Endothelial cell (in vitro differentiated cells): ENCODE results near the gene RBM33. TPM values are rescaled to one million over a fixed set of nuclear protein-coding genes. Genes with fewer than 3 reads are reported as not detected.
A peak's percentile ranks its signal among the peaks of the same experiment; 100 is the strongest.

Experiments used
- DNase-seq: peaks from one replicate; pipeline ENCODE4 v3.0.0; 2021; ENCODE audit warnings: low spot score
- H3K27ac Mint-ChIP-seq: one replicate; pipeline ENCODE4 v1.8.0; 2021; ENCODE audit warnings: mixed read lengths, inconsistent platforms; ENCODE audit not compliant: unreplicated experiment
- H3K27me3 Mint-ChIP-seq: one replicate; pipeline ENCODE4 v1.8.0; 2021; ENCODE audit warnings: mild to moderate bottlenecking, moderate library complexity, mixed read lengths, inconsistent platforms; ENCODE audit not compliant: unreplicated experiment
- H3K36me3 Mint-ChIP-seq: one replicate; pipeline ENCODE4 v1.8.0; 2021; ENCODE audit warnings: mild to moderate bottlenecking, low read depth, mixed read lengths, inconsistent platforms; ENCODE audit not compliant: unreplicated experiment
- H3K4me1 Mint-ChIP-seq: one replicate; pipeline ENCODE4 v1.8.0; 2021; ENCODE audit warnings: mild to moderate bottlenecking, mixed read lengths, inconsistent platforms; ENCODE audit not compliant: unreplicated experiment
- H3K4me3 Mint-ChIP-seq: one replicate; pipeline ENCODE4 v1.8.0; 2021; ENCODE audit warnings: mild to moderate bottlenecking, mixed read lengths, inconsistent platforms; ENCODE audit not compliant: unreplicated experiment
- H3K9me3 Mint-ChIP-seq: one replicate; pipeline ENCODE4 v1.8.0; 2021; ENCODE audit warnings: mixed read lengths, inconsistent platforms; ENCODE audit not compliant: unreplicated experiment
- total RNA-seq: library from RNA; stranded (reverse); fragmentation: NEBNext Ultra II Directional; extraction: Animal tissue kit (Norgen Biotek cat#: 25700); gene quantifications from one replicate; pipeline ENCODE4 v1.2.1, GENCODE V29; 2021; ENCODE audit not compliant: unreplicated experiment
- TF ChIP-seq, protein P1 (sequence below): fragments of 200-600 bp; sonication (generic); IDR thresholded peaks from one replicate; pipeline ENCODE4 v1.5.0; 2021; ENCODE audit warnings: antibody characterized with exemption; ENCODE audit not compliant: unreplicated experiment

The RBM33 gene
- total RNA-seq, 1 donor from 2014 or later = 65.3 TPM

DNA sequence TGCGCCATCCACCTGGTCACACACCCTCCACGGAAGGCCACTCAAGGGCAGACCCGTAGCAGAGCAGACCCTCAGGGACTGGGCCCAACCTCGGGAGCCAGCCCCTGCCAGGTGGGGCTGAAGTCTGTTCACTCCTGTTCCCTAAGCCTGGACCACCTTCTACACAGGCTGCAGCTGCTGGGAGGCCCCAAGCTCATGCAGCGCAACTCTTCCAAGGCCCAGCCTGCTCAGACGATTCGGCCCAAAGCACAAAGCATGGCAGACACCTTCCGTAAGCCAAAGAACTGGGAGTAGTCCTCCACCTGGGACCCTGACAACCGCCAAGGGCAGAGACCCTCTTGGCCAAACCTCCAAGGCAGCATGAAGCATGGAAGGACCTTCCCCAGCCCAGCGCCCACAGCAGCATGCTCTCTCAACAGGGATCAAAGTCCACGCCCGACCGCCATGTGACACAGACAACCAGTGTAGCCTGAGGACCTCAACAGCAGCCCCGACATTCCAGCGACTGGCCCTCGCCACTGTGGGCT lies 156.3 kb downstream of the RBM33 start:
- Mint-ChIP-seq H3K9me3 (no peaks in the 10 kb centered on the region), H3K27me3 (peaks cover 20% of the 10 kb centered on the region), H3K4me1 (peaks cover 13% of the 10 kb centered on the region), H3K36me3 (no peaks in the 10 kb centered on the region), H3K27ac (no peak overlapping the region), H3K4me3 (no peak overlapping the region)
- DNase-seq = no peak
- TF ChIP-seq, protein P1, sequence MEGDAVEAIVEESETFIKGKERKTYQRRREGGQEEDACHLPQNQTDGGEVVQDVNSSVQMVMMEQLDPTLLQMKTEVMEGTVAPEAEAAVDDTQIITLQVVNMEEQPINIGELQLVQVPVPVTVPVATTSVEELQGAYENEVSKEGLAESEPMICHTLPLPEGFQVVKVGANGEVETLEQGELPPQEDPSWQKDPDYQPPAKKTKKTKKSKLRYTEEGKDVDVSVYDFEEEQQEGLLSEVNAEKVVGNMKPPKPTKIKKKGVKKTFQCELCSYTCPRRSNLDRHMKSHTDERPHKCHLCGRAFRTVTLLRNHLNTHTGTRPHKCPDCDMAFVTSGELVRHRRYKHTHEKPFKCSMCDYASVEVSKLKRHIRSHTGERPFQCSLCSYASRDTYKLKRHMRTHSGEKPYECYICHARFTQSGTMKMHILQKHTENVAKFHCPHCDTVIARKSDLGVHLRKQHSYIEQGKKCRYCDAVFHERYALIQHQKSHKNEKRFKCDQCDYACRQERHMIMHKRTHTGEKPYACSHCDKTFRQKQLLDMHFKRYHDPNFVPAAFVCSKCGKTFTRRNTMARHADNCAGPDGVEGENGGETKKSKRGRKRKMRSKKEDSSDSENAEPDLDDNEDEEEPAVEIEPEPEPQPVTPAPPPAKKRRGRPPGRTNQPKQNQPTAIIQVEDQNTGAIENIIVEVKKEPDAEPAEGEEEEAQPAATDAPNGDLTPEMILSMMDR = no peak

DNA sequence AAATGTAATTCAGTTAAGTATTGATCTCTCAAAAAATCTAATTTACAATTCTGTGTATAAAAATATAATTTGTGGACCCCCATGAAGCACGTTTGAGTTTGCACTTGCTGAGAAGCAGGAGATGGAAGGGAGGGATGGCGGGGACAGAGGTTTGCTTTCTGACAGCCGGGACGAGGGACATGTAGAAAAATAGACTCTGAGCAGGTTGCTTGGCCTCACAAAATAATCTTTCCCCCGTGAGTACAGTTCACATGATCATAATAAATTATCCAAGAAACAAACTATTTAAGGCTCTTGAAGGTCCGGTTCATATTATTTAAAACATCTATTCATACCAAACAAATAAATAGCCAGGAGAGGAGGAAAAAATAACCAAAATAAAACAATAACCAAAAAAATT lies 157.8 kb downstream of the RBM33 start:
- H3K9me3 Mint-ChIP-seq = no peaks in the 10 kb centered on the region
- TF ChIP-seq, protein P1 = no peak
- H3K36me3 Mint-ChIP-seq = no peaks in the 10 kb centered on the region
- H3K27me3 Mint-ChIP-seq = peaks cover 26% of the 10 kb centered on the region
- no peak overlapping the region for H3K4me3 Mint-ChIP-seq
- DNase-seq = no peak
- H3K27ac Mint-ChIP-seq = no peak overlapping the region
- peaks cover 15% of the 10 kb centered on the region for H3K4me1 Mint-ChIP-seq

- H3K27me3 Mint-ChIP-seq = peaks cover 32% of the 10 kb centered on the region
- H3K9me3 Mint-ChIP-seq = no peaks in the 10 kb centered on the region
- TF ChIP-seq, protein P1 = no peak
- H3K27ac Mint-ChIP-seq = no peak overlapping the region
- H3K4me1 Mint-ChIP-seq = peaks cover 22% of the 10 kb centered on the region
- H3K4me3 Mint-ChIP-seq = no peak overlapping the region
- no peaks in the 10 kb centered on the region for H3K36me3 Mint-ChIP-seq
- no peak for DNase-seq
Measured at GRCh38 chr7:155802906-155803417, 158.5 kb downstream of the RBM33 start.

- Mint-ChIP-seq H3K27ac (no peak overlapping the region), H3K4me3 (peak overlapping the region; percentile 81), H3K4me1 (peaks cover 17% of the 10 kb centered on the region), H3K27me3 (peaks cover 28% of the 10 kb centered on the region), H3K36me3 (no peaks in the 10 kb centered on the region), H3K9me3 (no peaks in the 10 kb centered on the region)
- DNase-seq = peak; percentile 61
- TF ChIP-seq, protein P1 = no peak
Measured at GRCh38 chr7:155803418-155804376, 159.2 kb downstream of the RBM33 start.

- no peak overlapping the region for H3K4me3 Mint-ChIP-seq
- no peak for DNase-seq
- H3K36me3 Mint-ChIP-seq = no peaks in the 10 kb centered on the region
- peaks cover 16% of the 10 kb centered on the region for H3K4me1 Mint-ChIP-seq
- H3K9me3 Mint-ChIP-seq = no peaks in the 10 kb centered on the region
- peaks cover 30% of the 10 kb centered on the region for H3K27me3 Mint-ChIP-seq
- no peak overlapping the region for H3K27ac Mint-ChIP-seq
- TF ChIP-seq, protein P1 = no peak
Measured at GRCh38 chr7:155804431-155804831, 160.0 kb downstream of the RBM33 start.
